ENCODE results near the gene DYNC2LI1. TPM values are rescaled to one million over a fixed set of nuclear protein-coding genes. Genes with fewer than 3 reads are reported as not detected.

DYNC2LI1 gene
- total RNA-seq, 1 experiment from 2014 or later, result 15.7 TPM

- DNase-seq (ENCODE audit: low read depth in 1 of 2, low spot score in 2 of 2), result no peak
- H3K27me3 ChIP-seq (replicated peaks), result no peaks in the 10 kb centered on the region
- no peaks in the 10 kb centered on the region for H3K9me3 ChIP-seq (replicated peaks)
- no peaks in the 10 kb centered on the region for H3K36me3 ChIP-seq
- no peaks in the 10 kb centered on the region for H3K4me1 ChIP-seq (replicated peaks)
- no peak overlapping the region for H3K27ac ChIP-seq
- H3K4me3 ChIP-seq, result no peak overlapping the region
Observed at GRCh38 chr2:43777306-43777926, 3.6 kb downstream of the DYNC2LI1 start.

GRCh38 chr2:43778233-43778632 is 4.4 kb downstream of the DYNC2LI1 start:
- DNase-seq (ENCODE audit: low read depth in 1 of 2, low spot score in 2 of 2), result no peak
- Histone ChIP-seq H3K27ac (no peak overlapping the region), H3K4me1 (replicated peaks) (no peaks in the 10 kb centered on the region), H3K9me3 (replicated peaks) (no peaks in the 10 kb centered on the region), H3K36me3 (no peaks in the 10 kb centered on the region), H3K4me3 (no peak overlapping the region), H3K27me3 (replicated peaks) (no peaks in the 10 kb centered on the region)

- Histone ChIP-seq H3K27ac (no peak overlapping the region), H3K9me3 (replicated peaks) (no peaks in the 10 kb centered on the region), H3K27me3 (replicated peaks) (no peaks in the 10 kb centered on the region), H3K4me1 (replicated peaks) (no peaks in the 10 kb centered on the region), H3K36me3 (peaks cover 4% of the 10 kb centered on the region; the same call in 1 of the 2 replicates), H3K4me3 (no peak overlapping the region)
- no peak for DNase-seq (ENCODE audit: low read depth in 1 of 2, low spot score in 2 of 2)
Observed at GRCh38 chr2:43787895-43788294, 14.1 kb downstream of the DYNC2LI1 start.

GRCh38 chr2:43788646-43789045 is 14.8 kb downstream of the DYNC2LI1 start:
- no peaks in the 10 kb centered on the region for H3K9me3 ChIP-seq (replicated peaks)
- no peak overlapping the region for H3K4me3 ChIP-seq
- no peaks in the 10 kb centered on the region for H3K27me3 ChIP-seq (replicated peaks)
- no peak for DNase-seq (ENCODE audit: low read depth in 1 of 2, low spot score in 2 of 2)
- no peak overlapping the region for H3K27ac ChIP-seq
- no peaks in the 10 kb centered on the region for H3K4me1 ChIP-seq (replicated peaks)
- peaks cover 4% of the 10 kb centered on the region; the same call in 1 of the 2 replicates for H3K36me3 ChIP-seq

GRCh38 chr2:43790147-43790546 is 16.3 kb downstream of the DYNC2LI1 start:
- no peaks in the 10 kb centered on the region for H3K27me3 ChIP-seq (replicated peaks)
- peaks cover 4% of the 10 kb centered on the region; the same call in 1 of the 2 replicates for H3K36me3 ChIP-seq
- no peak overlapping the region for H3K4me3 ChIP-seq
- DNase-seq (ENCODE audit: low read depth in 1 of 2, low spot score in 2 of 2), result no peak
- no peaks in the 10 kb centered on the region for H3K9me3 ChIP-seq (replicated peaks)
- H3K27ac ChIP-seq, result no peak overlapping the region
- no peaks in the 10 kb centered on the region for H3K4me1 ChIP-seq (replicated peaks)

- Histone ChIP-seq H3K4me3 (no peak overlapping the region), H3K4me1 (replicated peaks) (no peaks in the 10 kb centered on the region), H3K36me3 (peaks cover 4% of the 10 kb centered on the region; the same call in 1 of the 2 replicates), H3K27ac (no peak overlapping the region), H3K27me3 (replicated peaks) (no peaks in the 10 kb centered on the region), H3K9me3 (replicated peaks) (no peaks in the 10 kb centered on the region)
- DNase-seq (ENCODE audit: low read depth in 1 of 2, low spot score in 2 of 2), result no peak
Observed at GRCh38 chr2:43791035-43791765, 17.4 kb downstream of the DYNC2LI1 start.

- H3K36me3 ChIP-seq, result peaks cover 4% of the 10 kb centered on the region; the same call in 1 of the 2 replicates
- H3K27ac ChIP-seq, result no peak overlapping the region
- H3K9me3 ChIP-seq (replicated peaks), result no peaks in the 10 kb centered on the region
Observed at GRCh38 chr2:43792653-43793052, 18.8 kb downstream of the DYNC2LI1 start.

GRCh38 chr2:43794956-43795355 is 21.1 kb downstream of the DYNC2LI1 start:
- Histone ChIP-seq H3K27me3 (replicated peaks) (no peaks in the 10 kb centered on the region), H3K36me3 (peaks cover under 1% of the 10 kb centered on the region; the same call in 1 of the 2 replicates), H3K4me3 (no peak overlapping the region), H3K9me3 (replicated peaks) (no peaks in the 10 kb centered on the region), H3K27ac (no peak overlapping the region), H3K4me1 (replicated peaks) (no peaks in the 10 kb centered on the region)
- no peak for DNase-seq (ENCODE audit: low read depth in 1 of 2, low spot score in 2 of 2)

More at GRCh38 chr2:43792653-43793052, 18.8 kb downstream of the DYNC2LI1 start:
- Histone ChIP-seq H3K4me1 (replicated peaks) (no peaks in the 10 kb centered on the region), H3K4me3 (no peak overlapping the region), H3K27me3 (replicated peaks) (no peaks in the 10 kb centered on the region)
- DNase-seq (ENCODE audit: low read depth in 1 of 2, low spot score in 2 of 2), result no peak

GRCh38 chr2:43796206-43796605 is 22.4 kb downstream of the DYNC2LI1 start:
- no peak overlapping the region for H3K4me3 ChIP-seq
- no peaks in the 10 kb centered on the region for H3K4me1 ChIP-seq (replicated peaks)
- no peak for DNase-seq (ENCODE audit: low read depth in 1 of 2, low spot score in 2 of 2)
- no peak overlapping the region for H3K27ac ChIP-seq
- no peaks in the 10 kb centered on the region for H3K27me3 ChIP-seq (replicated peaks)
- H3K9me3 ChIP-seq (replicated peaks), result no peaks in the 10 kb centered on the region
- no peaks in the 10 kb centered on the region for H3K36me3 ChIP-seq

- DNase-seq (ENCODE audit: low read depth in 1 of 2, low spot score in 2 of 2), result no peak
- Histone ChIP-seq H3K36me3 (no peaks in the 10 kb centered on the region; the same call in 1 of the 2 replicates), H3K4me1 (replicated peaks) (no peaks in the 10 kb centered on the region), H3K27me3 (replicated peaks) (no peaks in the 10 kb centered on the region), H3K9me3 (replicated peaks) (no peaks in the 10 kb centered on the region), H3K4me3 (no peak overlapping the region), H3K27ac (no peak overlapping the region)
Observed at GRCh38 chr2:43798300-43798699, 24.5 kb downstream of the DYNC2LI1 start.

- no peak overlapping the region for H3K4me3 ChIP-seq
- no peaks in the 10 kb centered on the region for H3K9me3 ChIP-seq (replicated peaks)
- H3K27ac ChIP-seq, result no peak overlapping the region
- DNase-seq (ENCODE audit: low read depth in 1 of 2, low spot score in 2 of 2), result no peak
- no peaks in the 10 kb centered on the region; the same call in 1 of the 2 replicates for H3K36me3 ChIP-seq
- H3K4me1 ChIP-seq (replicated peaks), result no peaks in the 10 kb centered on the region
- H3K27me3 ChIP-seq (replicated peaks), result no peaks in the 10 kb centered on the region
Observed at GRCh38 chr2:43800894-43801293, 27.1 kb downstream of the DYNC2LI1 start.

- Histone ChIP-seq H3K9me3 (replicated peaks) (no peaks in the 10 kb centered on the region), H3K36me3 (no peaks in the 10 kb centered on the region; the same call in 1 of the 2 replicates), H3K4me1 (replicated peaks) (no peaks in the 10 kb centered on the region), H3K4me3 (no peak overlapping the region), H3K27me3 (replicated peaks) (no peaks in the 10 kb centered on the region), H3K27ac (no peak overlapping the region)
- no peak for DNase-seq (ENCODE audit: low read depth in 1 of 2, low spot score in 2 of 2)
Observed at GRCh38 chr2:43802135-43802534, 28.3 kb downstream of the DYNC2LI1 start.

GRCh38 chr2:43803113-43803512 is 29.3 kb downstream of the DYNC2LI1 start:
- DNase-seq (ENCODE audit: low read depth in 1 of 2, low spot score in 2 of 2), result no peak
- Histone ChIP-seq H3K27me3 (replicated peaks) (no peaks in the 10 kb centered on the region), H3K9me3 (replicated peaks) (no peaks in the 10 kb centered on the region), H3K27ac (no peak overlapping the region), H3K4me1 (replicated peaks) (no peaks in the 10 kb centered on the region), H3K36me3 (no peaks in the 10 kb centered on the region; the same call in 1 of the 2 replicates), H3K4me3 (no peak overlapping the region)

GRCh38 chr2:43806719-43807031 is 32.8 kb downstream of the DYNC2LI1 start:
- DNase-seq (ENCODE audit: low read depth in 1 of 2, low spot score in 2 of 2), result no peak
- no peaks in the 10 kb centered on the region for H3K9me3 ChIP-seq (replicated peaks)
- no peaks in the 10 kb centered on the region for H3K4me1 ChIP-seq (replicated peaks)
- H3K36me3 ChIP-seq, result no peaks in the 10 kb centered on the region; the same call in 1 of the 2 replicates
- H3K27me3 ChIP-seq (replicated peaks), result no peaks in the 10 kb centered on the region
- no peak overlapping the region for H3K4me3 ChIP-seq
- no peak overlapping the region for H3K27ac ChIP-seq
